HepG2 (cell line): ENCODE results near the gene MED25.

Experiments used
- KLF13 ChIP-seq: sonication (generic); formaldehyde crosslinking; IDR thresholded peaks from 2 replicates; pipeline ENCODE4 v1.4.0; 2020; ENCODE audit warnings: mild to moderate bottlenecking, missing genetic modification reagents
- NR2C2 ChIP-seq: sonication (generic); formaldehyde crosslinking; IDR thresholded peaks from 2 replicates; pipeline ENCODE4 v1.4.0; 2020; ENCODE audit warnings: missing genetic modification reagents, mild to moderate bottlenecking, moderate library complexity, borderline replicate concordance
- SATB2 ChIP-seq: sonication (generic); formaldehyde crosslinking; IDR thresholded peaks from 2 replicates; pipeline ENCODE4 v1.5.0; 2020; ENCODE audit warnings: missing genetic modification reagents
- TF ChIP-seq, protein P1 (sequence below): sonication (generic); formaldehyde crosslinking; IDR thresholded peaks from 2 replicates; pipeline ENCODE4 v1.5.0; 2020; ENCODE audit warnings: mild to moderate bottlenecking, missing genetic modification reagents, moderate library complexity

GRCh38 chr19:49883094-49883493, 65.0 kb downstream of the MED25 start:
- TF ChIP-seq SATB2 (CRISPR knock-in tag): no peak
- TF ChIP-seq, protein P1, sequence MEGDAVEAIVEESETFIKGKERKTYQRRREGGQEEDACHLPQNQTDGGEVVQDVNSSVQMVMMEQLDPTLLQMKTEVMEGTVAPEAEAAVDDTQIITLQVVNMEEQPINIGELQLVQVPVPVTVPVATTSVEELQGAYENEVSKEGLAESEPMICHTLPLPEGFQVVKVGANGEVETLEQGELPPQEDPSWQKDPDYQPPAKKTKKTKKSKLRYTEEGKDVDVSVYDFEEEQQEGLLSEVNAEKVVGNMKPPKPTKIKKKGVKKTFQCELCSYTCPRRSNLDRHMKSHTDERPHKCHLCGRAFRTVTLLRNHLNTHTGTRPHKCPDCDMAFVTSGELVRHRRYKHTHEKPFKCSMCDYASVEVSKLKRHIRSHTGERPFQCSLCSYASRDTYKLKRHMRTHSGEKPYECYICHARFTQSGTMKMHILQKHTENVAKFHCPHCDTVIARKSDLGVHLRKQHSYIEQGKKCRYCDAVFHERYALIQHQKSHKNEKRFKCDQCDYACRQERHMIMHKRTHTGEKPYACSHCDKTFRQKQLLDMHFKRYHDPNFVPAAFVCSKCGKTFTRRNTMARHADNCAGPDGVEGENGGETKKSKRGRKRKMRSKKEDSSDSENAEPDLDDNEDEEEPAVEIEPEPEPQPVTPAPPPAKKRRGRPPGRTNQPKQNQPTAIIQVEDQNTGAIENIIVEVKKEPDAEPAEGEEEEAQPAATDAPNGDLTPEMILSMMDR (CRISPR knock-in tag): no peak
- no peak for TF ChIP-seq NR2C2 (CRISPR knock-in tag)
- no peak for TF ChIP-seq KLF13 (CRISPR knock-in tag)
